Breast epithelium (tissue), 3 donors: ENCODE results near the gene KSR2.

Experiments
- CTCF ChIP-seq, 3 donors: fragments of 450-650 bp; IDR thresholded peaks; one replicate each; pipeline ENCODE4 v1.5.1; 2016 to 2017; ENCODE audit warnings: antibody characterized with exemption in 3 of 3, mild to moderate bottlenecking in 3 of 3, moderate library complexity in 3 of 3
- POLR2A ChIP-seq: fragments of 450-650 bp; IDR thresholded peaks from one replicate; pipeline ENCODE4 v1.6.1; 2016; ENCODE audit warnings: antibody characterized with exemption, mild to moderate bottlenecking, moderate library complexity
- POLR2AphosphoS5 ChIP-seq, 3 donors: sonication (generic); formaldehyde crosslinking; IDR thresholded peaks; one replicate each; pipeline ENCODE4 v1.6.1; 2017; ENCODE audit warnings: antibody characterized with exemption in 3 of 3

GRCh38 chr12:117514016-117514415 is 454.8 kb downstream of the KSR2 start:
- no peak for TF ChIP-seq CTCF (IDR thresholded peaks at IDR 0.05)
- no peak for TF ChIP-seq POLR2A
- no peak for TF ChIP-seq POLR2AphosphoS5 (IDR thresholded peaks at IDR 0.05)
